HG02759 (cell line): ENCODE results near the gene SMIM20.
"Not testable (repeated sequence)": the region's sequence is repeated elsewhere in the genome, so short reads cannot be mapped to it uniquely, and the experiment has no call there.

Experiments used
- ATAC-seq: cut with Tn5 transposase; IDR thresholded peaks from one replicate; pipeline ENCODE4 v1.9.1; 2021; ENCODE audit warnings: mild to moderate bottlenecking, moderate library complexity; ENCODE audit not compliant: unreplicated experiment

The SMIM20 gene

DNA sequence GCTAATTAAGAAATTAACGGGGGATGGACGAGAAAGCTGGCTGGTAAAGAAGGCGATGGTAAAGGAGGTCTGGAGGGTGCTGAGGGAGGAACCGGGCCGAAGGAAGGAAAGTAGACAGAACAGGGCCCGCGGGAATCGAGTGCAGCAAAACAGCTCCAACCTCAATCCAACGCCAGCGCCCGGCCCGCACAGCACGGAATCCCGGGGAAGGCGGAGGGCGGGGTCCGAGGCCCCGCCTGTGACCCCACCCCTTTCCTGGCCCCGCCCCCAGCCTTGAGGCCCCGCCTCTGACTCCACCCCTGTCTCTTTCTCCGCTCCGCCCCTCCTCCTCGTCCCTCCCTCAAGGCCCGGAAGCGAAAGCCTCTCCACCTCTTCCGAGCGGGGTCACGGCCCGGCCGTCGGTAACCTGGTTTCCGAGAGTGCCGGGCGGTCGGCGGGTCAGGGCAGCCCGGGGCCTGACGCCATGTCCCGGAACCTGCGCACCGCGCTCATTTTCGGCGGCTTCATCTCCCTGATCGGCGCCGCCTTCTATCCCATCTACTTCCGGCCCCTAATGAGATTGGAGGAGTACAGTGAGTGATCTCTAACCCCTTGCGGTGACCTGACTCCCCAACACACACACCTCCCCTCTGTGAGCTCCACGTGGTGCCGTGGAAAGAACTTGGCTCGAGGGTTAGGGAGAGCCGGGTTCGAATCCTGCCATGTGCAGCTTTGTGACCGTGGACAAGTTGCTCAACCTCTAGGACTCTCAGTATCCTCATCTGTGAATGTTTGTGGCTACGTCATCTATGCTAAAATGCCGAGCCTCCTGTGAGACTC lies at the start of gene SMIM20:
Gene SMIM20 (plus strand): TSS at position 370 of the 819 bp plus-strand sequence. CDS start 94 bp downstream, at position 464.
- ATAC-seq, result peak; percentile 94

DNA sequence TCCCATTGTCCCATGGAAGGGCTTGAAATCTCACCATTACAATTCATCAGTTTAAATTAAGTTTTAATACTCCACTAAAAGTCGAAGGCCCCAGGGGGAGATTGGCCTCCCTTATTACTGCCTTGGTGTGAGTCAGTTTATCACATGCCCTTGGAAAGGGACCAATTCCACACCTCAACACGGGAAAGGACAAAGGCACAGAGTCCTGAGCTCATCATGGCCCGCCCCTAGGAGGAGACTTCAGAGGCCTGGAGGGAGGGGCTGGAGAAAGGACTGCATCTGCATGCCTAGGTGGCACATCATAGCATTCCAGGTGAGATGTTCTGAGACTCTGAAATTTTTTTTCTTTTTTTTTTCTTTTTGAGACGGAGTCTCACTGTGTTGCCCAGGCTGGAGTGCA lies 48.4 kb upstream of the SMIM20 start:
- no peak for ATAC-seq

- ATAC-seq, result not testable (repeated sequence)
Observed at GRCh38 chr4:25866401-25866800, 47.6 kb upstream of the SMIM20 start.

GRCh38 chr4:25867781-25868294 lies 46.2 kb upstream of the SMIM20 start:
- no peak for ATAC-seq

DNA sequence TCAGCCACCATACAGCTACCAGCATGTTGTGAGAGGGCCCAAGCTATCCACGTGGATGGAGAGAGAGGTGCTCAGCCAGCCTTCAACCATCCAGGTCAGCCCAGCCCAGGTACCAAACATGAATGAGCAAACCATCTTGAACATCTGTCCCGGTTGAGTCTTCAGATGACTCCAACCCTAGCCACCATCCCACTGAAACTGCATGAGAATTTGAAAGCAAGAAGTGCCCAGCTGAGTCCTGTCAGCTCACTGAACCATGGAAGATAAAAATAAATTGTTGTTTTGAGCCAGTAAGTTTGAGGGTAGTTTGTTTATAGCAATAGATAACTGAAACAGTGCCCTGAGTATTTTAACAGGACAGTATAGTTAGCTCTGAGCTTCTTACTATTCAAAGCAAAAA lies 43.9 kb upstream of the SMIM20 start:
- peak; percentile 49 for ATAC-seq

GRCh38 chr4:25872851-25873631 lies 41.0 kb upstream of the SMIM20 start:
- ATAC-seq, result no peak

GRCh38 chr4:25873632-25874129 lies 40.3 kb upstream of the SMIM20 start:
- no peak for ATAC-seq

DNA sequence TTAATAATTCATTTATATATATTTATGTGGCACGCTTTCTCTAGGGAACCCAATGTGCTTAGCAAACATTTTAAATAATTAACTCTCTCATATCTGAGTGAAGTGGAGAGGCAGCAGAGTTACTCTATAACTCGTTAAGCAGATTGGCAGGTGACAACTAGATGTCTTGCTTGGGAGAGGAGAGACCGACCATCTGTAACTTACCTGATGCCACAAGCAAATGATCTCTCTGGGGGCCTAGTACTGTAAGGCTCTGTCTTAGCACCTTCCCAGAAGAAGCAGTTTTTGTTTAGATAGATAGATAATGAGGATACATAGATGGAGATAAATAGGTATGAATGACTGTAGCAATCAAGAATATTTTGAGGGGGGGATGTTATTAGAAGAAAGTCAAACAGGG lies 39.4 kb upstream of the SMIM20 start:
- ATAC-seq, result peak; percentile 60

- peak; percentile 48 for ATAC-seq
Observed at GRCh38 chr4:25875281-25875745, 38.7 kb upstream of the SMIM20 start.

DNA sequence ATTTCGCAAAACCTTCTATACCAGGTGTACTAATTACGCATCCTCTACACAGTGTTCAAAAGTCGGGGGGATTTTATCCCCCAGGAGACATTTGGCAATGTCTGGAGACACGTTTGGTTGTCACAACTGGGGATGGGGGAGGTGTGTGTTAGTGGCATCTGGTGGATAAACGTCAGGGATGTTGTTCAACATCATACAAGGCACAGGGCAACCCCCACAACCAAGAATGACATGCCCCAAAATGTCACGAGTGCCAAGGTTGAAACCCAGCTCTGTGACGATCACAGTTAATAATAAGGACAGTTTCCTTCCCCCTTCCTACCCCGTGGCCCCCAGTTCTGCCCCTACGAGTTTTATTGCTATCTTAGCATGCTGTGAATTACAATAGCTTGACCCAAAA lies 35.3 kb upstream of the SMIM20 start:
- ATAC-seq, result no peak

GRCh38 chr4:25879091-25879584 lies 34.9 kb upstream of the SMIM20 start:
- ATAC-seq, result no peak

GRCh38 chr4:25879587-25879986 lies 34.4 kb upstream of the SMIM20 start:
- ATAC-seq, result no peak

DNA sequence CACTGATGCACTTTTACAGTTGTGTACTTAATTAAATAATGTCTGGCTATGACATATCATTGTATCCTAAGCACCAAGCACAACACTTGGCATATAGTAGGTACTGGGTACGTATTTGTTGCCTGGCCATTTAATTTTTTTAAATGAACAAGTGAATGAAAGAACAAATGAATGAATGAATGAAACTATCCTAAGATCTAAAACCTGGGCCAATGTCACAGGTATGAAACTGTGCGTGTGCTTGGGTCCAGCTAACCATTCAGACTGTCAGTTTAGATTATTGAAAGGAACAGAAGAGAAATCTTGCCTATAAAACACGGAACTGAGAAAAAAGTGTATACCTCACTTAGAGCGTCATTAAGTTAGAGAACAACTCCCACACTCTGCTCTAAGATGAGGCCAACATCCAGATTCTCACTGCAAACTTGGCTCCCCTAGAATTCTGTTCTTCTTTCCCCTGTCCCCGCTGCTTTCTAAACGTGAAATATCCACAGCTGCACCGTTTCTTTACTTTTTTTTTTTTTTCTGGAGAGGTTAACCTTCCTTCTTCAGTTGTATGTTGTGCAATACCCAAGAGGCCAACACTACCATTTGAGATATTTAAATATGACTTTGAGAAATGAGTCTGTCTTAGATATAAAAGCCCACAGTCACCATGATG lies 33.9 kb upstream of the SMIM20 start:
- peak; percentile 46 for ATAC-seq

GRCh38 chr4:25881193-25881592 lies 32.8 kb upstream of the SMIM20 start:
- no peak for ATAC-seq

DNA sequence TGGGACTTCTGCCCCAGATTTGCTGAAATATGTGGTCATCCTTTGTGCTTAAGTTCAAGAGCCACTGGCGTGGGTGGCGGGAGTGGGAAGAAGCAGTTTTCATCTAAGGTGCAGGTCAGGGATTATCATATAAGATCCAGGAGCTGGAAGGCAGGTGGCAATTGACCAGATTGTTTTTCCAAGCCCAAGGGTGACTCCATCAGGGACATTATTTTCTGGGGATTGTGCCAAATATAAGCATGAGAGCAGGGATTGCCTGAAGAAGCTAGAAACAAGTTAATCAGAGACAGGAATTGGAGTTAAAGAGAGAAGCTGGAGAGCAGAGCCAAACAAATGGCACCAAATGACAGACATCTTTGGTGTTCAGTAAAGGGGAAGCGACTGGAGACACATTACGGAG lies 31.8 kb upstream of the SMIM20 start:
- ATAC-seq, result no peak

- ATAC-seq, result no peak
Observed at GRCh38 chr4:25883565-25883964, 30.5 kb upstream of the SMIM20 start.

- peak; percentile 39 for ATAC-seq
Observed at GRCh38 chr4:25884031-25884782, 29.8 kb upstream of the SMIM20 start.

- no peak for ATAC-seq
Observed at GRCh38 chr4:25888781-25889180, 25.2 kb upstream of the SMIM20 start.

DNA sequence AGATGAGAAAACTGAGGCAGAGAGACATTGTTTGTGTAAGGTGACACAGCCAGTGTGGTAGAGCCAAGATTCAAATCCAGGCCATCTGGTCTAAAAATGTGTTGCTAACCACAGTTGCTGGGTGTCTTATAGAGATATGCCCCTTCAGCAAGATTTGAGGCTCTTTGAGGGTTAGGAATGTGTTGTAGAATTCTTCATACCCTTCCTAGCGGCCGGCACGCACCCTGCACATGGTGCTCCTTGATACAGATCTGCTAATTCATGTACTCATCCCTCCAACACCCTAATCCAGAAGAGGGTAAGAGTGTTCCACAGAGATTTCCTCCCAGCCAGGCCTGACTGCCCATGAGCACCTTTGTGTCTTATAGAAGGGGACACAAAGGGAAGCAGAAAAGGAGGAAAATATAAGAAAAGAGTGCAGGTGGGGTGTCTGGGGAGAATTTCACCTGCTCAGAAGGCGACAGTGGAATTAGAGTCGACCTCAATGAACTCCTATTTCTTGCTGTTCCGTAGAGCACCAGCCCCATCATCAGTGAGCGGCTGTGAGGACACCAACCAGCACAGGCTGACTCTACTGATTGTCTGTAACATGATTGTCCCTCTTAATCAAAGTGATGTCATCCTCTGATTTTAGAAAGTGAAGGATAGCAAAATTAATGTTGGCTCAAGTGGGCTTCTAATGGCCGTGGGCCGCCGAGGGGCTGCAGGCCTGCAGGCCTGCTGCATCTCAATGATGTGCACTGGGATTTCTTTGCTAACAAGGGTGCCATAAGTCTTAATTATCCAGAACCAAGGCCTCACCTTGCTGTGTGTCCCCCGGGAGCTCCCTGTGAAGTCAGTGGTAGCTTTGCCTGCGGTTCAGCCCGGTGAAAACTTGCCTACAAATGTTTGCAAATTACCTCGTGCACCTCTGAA lies 24.2 kb upstream of the SMIM20 start:
- no peak for ATAC-seq
